ENCODE data around the gene SMIM35.

- TF ChIP-seq CTCF (IDR thresholded peaks at IDR 0.05; ENCODE audit: low read length): no peak
- TF ChIP-seq EZH2 (IDR thresholded peaks at IDR 0.05; ENCODE audit: borderline replicate concordance, low read length): no peak
These were observed 14.0 kb upstream of the SMIM35 start for GRCh38 chr11:118100691-118101232.
